Lower lobe of right lung (tissue), 2 donors: ENCODE measurements around the gene LPAR6. TPM values are rescaled to one million over a fixed set of nuclear protein-coding genes. Genes with fewer than 3 reads are reported as not detected.

Experiments used
- ATAC-seq, 2 donors: fragments of 200-7000 bp; cut with Tn5 transposase; one replicate each; pipeline ENCODE4 v1.9.1; 2020 to 2022; ENCODE audit warnings: mild to moderate bottlenecking in 2 of 2, moderate library complexity in 2 of 2
- DNase-seq: peaks from one replicate; pipeline ENCODE4 v3.0.0-alpha.2; 2020
- H3K27ac ChIP-seq: fragments of 200-600 bp; one replicate; pipeline ENCODE4 v1.8.0; 2022
- H3K27me3 ChIP-seq: fragments of 200-600 bp; one replicate; pipeline ENCODE4 v1.8.0; 2022; ENCODE audit warnings: low read depth
- H3K36me3 ChIP-seq: fragments of 200-600 bp; one replicate; pipeline ENCODE4 v1.8.0; 2022; ENCODE audit warnings: mild to moderate bottlenecking
- H3K4me1 ChIP-seq: fragments of 200-600 bp; one replicate; pipeline ENCODE4 v1.8.0; 2022
- H3K4me3 ChIP-seq: fragments of 200-600 bp; one replicate; pipeline ENCODE4 v1.8.0; 2022; ENCODE audit warnings: mild to moderate bottlenecking
- H3K9me3 ChIP-seq: fragments of 200-600 bp; one replicate; pipeline ENCODE4 v1.8.0; 2022
- CTCF ChIP-seq: fragments of 200-600 bp; IDR thresholded peaks from one replicate; pipeline ENCODE4 v1.8.0; 2022; ENCODE audit warnings: antibody characterized with exemption, mild to moderate bottlenecking
- intact Hi-C: fragments of 100-400 bp; cut with DNase I; formaldehyde crosslinking; loops from one replicate; pipeline ENCODE4 v1.11.0; 2022
- total RNA-seq: library from RNA; stranded (reverse); fragmentation: NEBNext Ultra II Directional; extraction: Animal tissue kit (Norgen Biotek cat#: 25700); gene quantifications from one replicate; pipeline ENCODE4 v1.2.1, GENCODE V29; 2021
- donor health status: DM: no; HTN: yes; CAD: no; lungs with severe emphysema.

Gene LPAR6
- total RNA-seq, 1 donor from 2014 or later = 25.7 TPM

- Histone ChIP-seq H3K36me3 (peaks cover 4% of the 10 kb centered on the region), H3K4me3 (no peak overlapping the region), H3K9me3 (peaks cover 7% of the 10 kb centered on the region), H3K27ac (no peak overlapping the region), H3K27me3 (no peaks in the 10 kb centered on the region), H3K4me1 (no peaks in the 10 kb centered on the region)
- intact Hi-C loops = no loop called here
- DNase-seq (no peak), ATAC-seq (no peak)
- TF ChIP-seq CTCF = no peak
Observed at GRCh38 chr13:48391257-48391656, 21.7 kb downstream of the LPAR6 start.

GRCh38 chr13:48386816-48387215, 26.1 kb downstream of the LPAR6 start:
- intact Hi-C loops = no loop called here
- no peak for TF ChIP-seq CTCF
- Histone ChIP-seq H3K27me3 (no peaks in the 10 kb centered on the region), H3K4me1 (no peaks in the 10 kb centered on the region), H3K9me3 (peaks cover 4% of the 10 kb centered on the region), H3K4me3 (no peak overlapping the region), H3K36me3 (peaks cover 10% of the 10 kb centered on the region), H3K27ac (no peak overlapping the region)
- DNase-seq = no peak
- ATAC-seq = no peak

DNA sequence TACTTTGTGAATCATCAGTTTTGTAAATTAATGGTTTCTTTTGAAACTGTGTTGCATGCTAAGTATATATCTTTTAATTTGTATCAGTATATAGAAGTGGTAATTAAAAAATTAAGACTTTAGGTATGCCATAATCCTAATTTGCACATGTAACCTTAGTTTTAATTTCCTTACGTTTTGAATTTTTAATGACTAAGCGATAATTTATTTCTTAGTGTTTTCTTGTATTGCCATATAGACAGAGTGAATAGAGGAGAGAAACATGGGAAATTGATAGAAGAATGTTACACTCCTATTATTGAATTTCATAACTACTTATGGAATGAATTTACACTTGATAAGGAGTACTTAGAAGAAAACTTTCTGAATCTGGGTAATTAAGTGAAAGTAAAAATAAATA, 29.5 kb downstream of the LPAR6 start:
- Histone ChIP-seq H3K36me3 (peaks cover 29% of the 10 kb centered on the region), H3K27me3 (no peaks in the 10 kb centered on the region), H3K27ac (no peak overlapping the region), H3K4me1 (no peaks in the 10 kb centered on the region), H3K4me3 (no peak overlapping the region), H3K9me3 (no peaks in the 10 kb centered on the region)
- DNase-seq (no peak), ATAC-seq (no peak)
- no peak for TF ChIP-seq CTCF
- intact Hi-C loops = no loop called here

DNA sequence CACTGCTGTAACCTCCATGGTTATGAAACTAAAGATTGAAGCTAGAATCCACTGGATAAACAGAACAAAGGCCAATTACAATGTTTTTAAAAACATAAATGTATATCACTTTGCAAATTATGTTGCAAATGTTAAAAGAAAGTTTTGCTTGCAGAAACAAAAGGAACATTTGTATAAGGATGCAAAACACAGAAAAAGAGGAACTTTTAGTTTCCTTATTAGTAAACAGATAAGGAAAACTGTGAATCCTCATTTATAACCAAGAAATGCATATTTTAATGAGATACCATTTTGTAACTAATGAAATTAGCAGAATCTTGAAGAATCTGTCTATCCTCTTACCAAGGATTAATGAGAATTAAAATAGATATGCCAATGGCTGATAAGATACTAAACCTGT, 32.3 kb downstream of the LPAR6 start:
- no peak overlapping the region for H3K27ac ChIP-seq
- ATAC-seq (no peak), DNase-seq (no peak)
- H3K36me3 ChIP-seq = peaks cover 37% of the 10 kb centered on the region
- H3K9me3 ChIP-seq = no peaks in the 10 kb centered on the region
- no peaks in the 10 kb centered on the region for H3K27me3 ChIP-seq
- no peaks in the 10 kb centered on the region for H3K4me1 ChIP-seq
- no peak overlapping the region for H3K4me3 ChIP-seq
- TF ChIP-seq CTCF = no peak
- intact Hi-C loops = no loop called here

DNA sequence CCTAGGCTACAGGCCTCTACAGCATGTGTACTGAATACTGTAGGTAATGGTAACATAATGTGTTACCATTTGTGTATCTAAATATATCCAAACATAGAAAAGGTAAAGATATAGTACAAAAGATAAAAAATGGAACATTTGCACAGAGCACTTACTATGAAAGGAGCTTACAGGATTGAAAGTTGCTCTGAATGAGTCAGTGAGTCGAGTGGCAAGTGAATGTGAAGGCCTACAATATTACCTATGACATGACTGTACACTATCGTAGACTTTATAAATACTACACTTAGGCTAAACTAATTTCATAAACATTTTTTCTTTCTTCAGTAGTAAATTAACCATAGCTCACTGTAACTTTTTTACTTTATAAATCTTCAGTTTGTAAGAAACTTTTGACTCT, 35.1 kb downstream of the LPAR6 start:
- no peaks in the 10 kb centered on the region for H3K9me3 ChIP-seq
- H3K36me3 ChIP-seq = peaks cover 52% of the 10 kb centered on the region
- H3K27me3 ChIP-seq = no peaks in the 10 kb centered on the region
- H3K27ac ChIP-seq = no peak overlapping the region
- TF ChIP-seq CTCF = no peak
- H3K4me3 ChIP-seq = no peak overlapping the region
- intact Hi-C loops = no loop called here
- no peak for ATAC-seq
- H3K4me1 ChIP-seq = no peaks in the 10 kb centered on the region
- no peak for DNase-seq

DNA sequence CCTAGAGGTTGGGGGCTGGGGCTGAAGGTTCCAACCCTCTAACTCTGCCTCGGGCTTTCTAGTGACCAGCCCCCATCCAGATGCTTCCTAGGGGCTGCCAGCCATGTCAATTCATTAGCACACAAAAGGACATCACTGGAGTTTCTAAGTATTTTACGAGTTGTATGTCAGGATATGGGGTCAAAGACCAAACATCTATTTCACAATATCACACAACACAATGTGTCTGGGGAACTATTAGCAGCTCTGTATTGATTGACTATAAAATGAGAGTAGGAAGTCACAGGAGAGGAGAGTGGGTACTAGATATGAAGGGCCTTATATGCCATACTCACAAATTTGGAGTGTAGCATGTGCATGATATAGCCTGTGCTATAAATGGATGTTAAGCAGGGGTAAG, 42.1 kb downstream of the LPAR6 start:
- DNase-seq (no peak), ATAC-seq (no peak)
- no peaks in the 10 kb centered on the region for H3K4me1 ChIP-seq
- no peaks in the 10 kb centered on the region for H3K27me3 ChIP-seq
- intact Hi-C loops = no loop called here
- H3K27ac ChIP-seq = no peak overlapping the region
- H3K36me3 ChIP-seq = peaks cover 51% of the 10 kb centered on the region
- no peaks in the 10 kb centered on the region for H3K9me3 ChIP-seq
- no peak for TF ChIP-seq CTCF
- no peak overlapping the region for H3K4me3 ChIP-seq
